GM12878 (cell line): ENCODE data around the gene CCDC159. TPM values are rescaled to one million over a fixed set of nuclear protein-coding genes. Genes with fewer than 3 reads are reported as not detected.

Source experiments
- ATAC-seq: fragments of 200-7000 bp; cut with Tn5 transposase; 3 replicates; pipeline ENCODE4 v1.9.1; 2020; ENCODE audit warnings: mild to moderate bottlenecking, moderate library complexity
- BruUV-seq: library from RNA; stranded (reverse); fragments of 400-500 nt; replicated peaks from 2 replicates; lab custom pipeline; 2021; lab: Mats Ljungman, UMichigan
- CTCF ChIA-PET: fragments of 300-600 bp; sonication (Branson Sonifier 250); formaldehyde crosslinking; extraction: SDS; loops from one replicate; lab custom pipeline; 2021; ENCODE audit warnings: inconsistent platforms; lab: Yijun Ruan, JAX
- POLR2A ChIA-PET: fragments of 350-600 bp; formaldehyde crosslinking; extraction: SDS; loops from one replicate; lab custom pipeline; 2021; ENCODE audit warnings: inconsistent platforms; lab: Charles Lee
- RAD21 ChIA-PET: fragments of 300-600 bp; sonication (Branson Sonifier 250); formaldehyde crosslinking; loops from one replicate; lab custom pipeline; 2023; ENCODE audit warnings: antibody characterized with exemption; ENCODE audit not compliant: unreplicated experiment; lab: Charles Lee
- SMC1A ChIA-PET: fragments of 300-600 bp; sonication (Branson Sonifier 250); formaldehyde crosslinking; loops from one replicate; lab custom pipeline; 2023; ENCODE audit not compliant: unreplicated experiment, uncharacterized antibody; lab: Charles Lee
- DNase-seq: peaks from one replicate; pipeline ENCODE4 v3.0.0-alpha.2; 2011; ENCODE audit warnings: low read depth, low spot score
- FAIRE-seq: peaks from 3 replicates; lab custom pipeline; 2011; peaks lifted over from hg19 to GRCh38; lab: Jason Lieb, UNC
- H2AFZ ChIP-seq: 2 replicates; pipeline ENCODE4 v1.6.0; 2011; ENCODE audit warnings: low read depth, low read length, control low read depth; ENCODE audit not compliant: control insufficient read depth
- H3K27ac ChIP-seq: 2 replicates; pipeline ENCODE4 v1.5.1; 2011; ENCODE audit warnings: control low read depth; ENCODE audit not compliant: control insufficient read depth, insufficient read depth
- H3K27me3 ChIP-seq, 2 experiments: replicated peaks in 1 of 2; 2 replicates each; pipeline versions ENCODE4 v1.6.0 to v1.6.1; 2011; ENCODE audit warnings: low read length in 1 of 2; ENCODE audit not compliant: control insufficient read depth in 2 of 2, insufficient read depth in 2 of 2
- H3K36me3 ChIP-seq, 2 experiments: 2 replicates each; pipeline ENCODE4 v1.5.1; 2011; ENCODE audit warnings: low read length in 1 of 2; ENCODE audit not compliant: control insufficient read depth in 2 of 2, insufficient read depth in 2 of 2
- H3K4me1 ChIP-seq: 2 replicates; pipeline ENCODE4 v1.6.1; 2011; ENCODE audit warnings: mild to moderate bottlenecking, low read length, moderate library complexity, mixed read lengths; ENCODE audit not compliant: control insufficient read depth, insufficient read depth
- H3K4me2 ChIP-seq: 2 replicates; pipeline ENCODE4 v1.6.0; 2011; ENCODE audit warnings: control low read depth; ENCODE audit not compliant: control insufficient read depth, insufficient read depth
- H3K4me3 ChIP-seq: fragments of 200-600 bp; sonication (generic); 2 replicates; pipeline ENCODE4 v1.5.1; 2016
- H3K79me2 ChIP-seq: 2 replicates; pipeline ENCODE4 v1.6.0; 2011; ENCODE audit warnings: low read length; ENCODE audit not compliant: control insufficient read depth, insufficient read depth
- H3K9ac ChIP-seq: 2 replicates; pipeline ENCODE4 v1.8.0; 2011; ENCODE audit warnings: low read length, control low read depth, mixed read lengths; ENCODE audit not compliant: control insufficient read depth, insufficient read depth
- H3K9me3 ChIP-seq: replicated peaks from 3 replicates; pipeline ENCODE4 v1.5.1; 2011; ENCODE audit warnings: mild to moderate bottlenecking, low read length; ENCODE audit not compliant: control insufficient read depth, insufficient read depth
- H4K20me1 ChIP-seq: 2 replicates; pipeline ENCODE4 v1.6.0; 2011; ENCODE audit not compliant: control insufficient read depth, insufficient read depth
- BCL11A ChIP-seq: IDR thresholded peaks from 2 replicates; pipeline ENCODE4 v1.6.1; 2011; ENCODE audit warnings: low read depth, low read length
- CREM ChIP-seq: IDR thresholded peaks from 2 replicates; pipeline ENCODE4 v1.6.1; 2014; ENCODE audit warnings: antibody characterized with exemption, low read depth
- EED ChIP-seq: sonication (generic); IDR thresholded peaks from 2 replicates; pipeline ENCODE4 v1.6.1; 2016; ENCODE audit warnings: antibody characterized with exemption, low read depth
- EZH2 ChIP-seq: IDR thresholded peaks from 2 replicates; pipeline ENCODE4 v1.6.1; 2012; ENCODE audit warnings: low read depth, mild to moderate bottlenecking, control low read depth, inconsistent platforms, low read length, borderline replicate concordance; ENCODE audit not compliant: control insufficient read depth
- IKZF2 ChIP-seq, 2 experiments: fragments of 450-650 bp; IDR thresholded peaks; 2 replicates each; pipeline ENCODE4 v1.6.1; 2017; ENCODE audit warnings: mild to moderate bottlenecking in 2 of 2, moderate library complexity in 2 of 2
- MTA2 ChIP-seq: fragments of 450-650 bp; IDR thresholded peaks from 2 replicates; pipeline ENCODE4 v1.6.1; 2016; ENCODE audit warnings: low read depth, mild to moderate bottlenecking, moderate library complexity
- MTA3 ChIP-seq: IDR thresholded peaks from 2 replicates; pipeline ENCODE4 v1.6.1; 2012; ENCODE audit warnings: low read length, inconsistent platforms, borderline replicate concordance
- MYB ChIP-seq: fragments of 150-350 bp; IDR thresholded peaks from 2 replicates; pipeline ENCODE4 v1.6.1; 2014; ENCODE audit warnings: mild to moderate bottlenecking, low read depth, low read length, borderline replicate concordance
- NR2C2 ChIP-seq: IDR thresholded peaks from 2 replicates; pipeline ENCODE4 v1.6.1; 2011; ENCODE audit warnings: borderline replicate concordance, low read depth; ENCODE audit not compliant: control insufficient read depth, insufficient read length
- NR2F1 ChIP-seq: fragments of 450-650 bp; conservative IDR thresholded peaks from 2 replicates; pipeline ENCODE4 v1.6.1; 2017; ENCODE audit warnings: mild to moderate bottlenecking
- PAX5 ChIP-seq: IDR thresholded peaks from 2 replicates; pipeline ENCODE4 v1.6.1; 2011; ENCODE audit warnings: low read depth, low read length, borderline replicate concordance
- POLR2A ChIP-seq: IDR thresholded peaks from 2 replicates; pipeline ENCODE4 v1.6.1; 2011; ENCODE audit warnings: low read depth, mild to moderate bottlenecking, low read length
- SMAD1 ChIP-seq: fragments of 450-650 bp; IDR thresholded peaks from 2 replicates; pipeline ENCODE4 v1.6.1; 2018; ENCODE audit warnings: mild to moderate bottlenecking, low read depth; ENCODE audit not compliant: partially characterized antibody
- SPI1 ChIP-seq: IDR thresholded peaks from 2 replicates; pipeline ENCODE4 v1.6.1; 2011; ENCODE audit warnings: low read depth, mild to moderate bottlenecking, low read length, moderate library complexity, borderline replicate concordance; ENCODE audit not compliant: insufficient read depth
- STAT3 ChIP-seq: IDR thresholded peaks from 2 replicates; pipeline ENCODE4 v1.6.1; 2011; ENCODE audit warnings: low read depth, low read length, improper control_type of control experiment
- SUZ12 ChIP-seq: fragments of 200-600 bp; sonication (generic); IDR thresholded peaks from one replicate; pipeline ENCODE4 v1.6.1; 2018; ENCODE audit warnings: antibody characterized with exemption, mild to moderate bottlenecking; ENCODE audit not compliant: unreplicated experiment
- ZNF24 ChIP-seq: fragments of 450-650 bp; IDR thresholded peaks from 2 replicates; pipeline ENCODE4 v1.6.1; 2017; ENCODE audit warnings: antibody characterized with exemption, mild to moderate bottlenecking
- ZZZ3 ChIP-seq: IDR thresholded peaks from 2 replicates; pipeline ENCODE4 v1.6.1; 2011; ENCODE audit warnings: low read depth; ENCODE audit not compliant: control insufficient read depth, insufficient read length
- WGBS: methylation state at CpG from one replicate; pipeline ENCODE4 v1.1.6; 2016; ENCODE audit warnings: low lambda C conversion rate; ENCODE audit not compliant: insufficient replicate concordance, insufficient coverage; ENCODE audit errors: missing lambda C conversion rate; 5-methylcytosine and 5-hydroxymethylcytosine counted together
- in situ Hi-C: fragments of 300-500 bp; cut with MboI; formaldehyde crosslinking; loops from 9 replicates; pipeline ENCODE4 v1.14.3; 2018; ENCODE audit warnings: mixed read lengths
- intact Hi-C: fragments of 100-400 bp; cut with micrococcal nuclease; formaldehyde crosslinking; loops from one replicate; pipeline ENCODE4 v1.14.2; 2022; ENCODE audit not compliant: unreplicated experiment
- polyA plus RNA-seq, 11 experiments: library from polyadenylated mRNA; depleted of rRNA in 4 of 11; unstranded in 6 of 11; stranded (reverse) in 5 of 11; fragments of >200 nt; fragmentation: Nextera tagmentation in 4 of 11; fragmentation: Illumina TruSeq in 1 of 11; extraction: Ambion mirVana in 4 of 11; extraction: Trizol in 1 of 11; gene quantifications; 1 replicate in 1 of 11; 2 replicates in 10 of 11; pipeline versions ENCODE4 v1.2.1 to v1.2.3, GENCODE V29; 2011 to 2016; ENCODE audit warnings: inconsistent platforms in 2 of 11, missing spikeins in 2 of 11, low read depth in 1 of 11
- total RNA-seq, 4 experiments: library from RNA; depleted of rRNA in 3 of 4; stranded (reverse); fragments of >200 nt in 3 of 4; fragmentation: Illumina TruSeq in 1 of 4; extraction: Trizol in 1 of 4; gene quantifications; 2 replicates each; pipeline versions ENCODE4 v1.2.1 to v1.2.3, GENCODE V29; 2013 to 2021
- TF ChIP-seq, protein P1 (sequence below): IDR thresholded peaks from 2 replicates; pipeline ENCODE4 v1.6.1; 2011; ENCODE audit warnings: borderline replicate concordance, low read depth, mild to moderate bottlenecking, moderate library complexity, low read length; ENCODE audit not compliant: insufficient read depth, poor library complexity, severe bottlenecking

Gene CCDC159
- total and polyA plus RNA-seq, 10 of the 15 experiments (the other 5 are each of a cell fraction or from before 2014, with no cell fraction given), result 0.61 to 14.7 (median 10.1) TPM

DNA sequence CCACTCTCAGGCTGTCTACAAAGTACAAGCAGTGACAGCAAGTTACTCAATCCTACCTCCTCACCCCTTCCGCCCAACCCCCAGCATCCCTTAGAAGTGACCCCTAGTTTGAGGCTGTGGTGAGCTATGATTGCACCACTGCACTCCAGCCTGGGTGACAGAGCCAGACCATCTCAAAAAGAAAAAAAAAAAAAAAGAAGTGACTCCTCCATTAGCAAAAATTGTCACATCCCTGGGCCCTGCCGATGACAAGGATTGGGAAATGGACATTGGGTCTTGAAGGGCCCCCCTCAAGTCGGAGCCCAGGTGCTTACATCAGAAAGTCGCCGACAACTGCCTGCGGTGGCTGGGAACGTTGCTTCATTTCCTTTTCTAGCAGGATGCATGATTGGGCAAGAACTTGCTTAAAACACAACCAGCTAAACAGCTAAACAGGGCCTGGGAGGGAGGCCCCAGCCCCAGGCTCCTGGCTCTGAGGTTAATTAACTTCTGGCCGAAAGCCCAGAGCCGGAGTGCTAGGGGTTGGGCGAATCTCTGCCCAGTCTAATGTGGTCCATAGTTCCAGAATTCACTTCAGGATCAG is 22.1 kb upstream of the CCDC159 start (continued):
- TF ChIP-seq BCL11A (peak; percentile 16; the same call in 1 of the 2 replicates), NR2C2 (no peak), CREM (peak; percentile 56; the same call in 1 of the 2 replicates), NR2F1 (no peak), MYB (no peak), MTA3 (no peak), POLR2A (peak; percentile 56; the same call in 1 of the 2 replicates)

DNA sequence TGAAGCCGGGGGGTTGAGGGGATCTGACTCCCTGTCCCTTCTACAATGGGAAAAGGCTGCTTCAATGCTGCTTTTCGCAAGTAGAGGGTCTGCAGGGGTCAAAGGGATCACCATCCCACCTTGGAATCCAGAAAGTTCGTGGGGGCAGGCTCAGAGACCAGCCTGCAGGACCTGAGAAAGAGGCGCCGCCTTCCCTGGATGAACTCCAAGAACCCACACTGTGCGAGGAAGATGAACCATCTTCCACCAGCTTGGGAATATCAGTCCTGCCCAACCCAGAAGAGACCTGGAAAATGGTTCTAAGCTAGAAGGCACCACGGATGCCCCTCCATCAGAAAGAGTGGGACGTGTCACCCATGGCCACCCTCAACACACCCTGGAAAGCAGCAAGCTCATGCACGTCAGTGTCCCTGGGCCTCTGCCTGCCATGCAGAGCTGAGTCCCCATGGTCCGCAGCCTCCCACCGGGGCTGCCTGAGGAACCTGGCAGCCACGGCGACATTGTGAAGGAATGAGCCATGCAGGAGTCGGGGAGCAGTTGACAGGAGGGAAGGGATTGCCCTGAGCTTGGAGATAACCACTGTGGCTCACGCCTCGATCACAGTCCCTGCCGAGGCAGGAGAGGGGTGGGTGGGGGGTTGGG is 21.4 kb upstream of the CCDC159 start:
- ATAC-seq, result no peak
- RAD21 ChIA-PET, result interaction anchor here (0.6 to 1.3 kb wide), 4 partner anchors 9 to 50 kb away, joined by 3 to 4 read pairs (median 4); partner anchors contain the start of genes CCDC159, RAB3D, SWSAP1 and TMEM205
- Histone ChIP-seq H3K27ac (peak overlapping the region; percentile 88), H3K27me3 (no peaks in the 10 kb centered on the region), H3K9ac (peak overlapping the region; percentile 39; the same call in 1 of the 2 replicates), H3K36me3 (peaks cover 0 to 5% of the 10 kb centered on the region in 2 experiments; a peak in 2 of 4 replicates), H3K9me3 (no peaks in the 10 kb centered on the region), H3K79me2 (no peaks in the 10 kb centered on the region), H2AFZ (peak overlapping the region; percentile 16; the same call in 1 of the 2 replicates), H3K4me3 (no peak overlapping the region), H4K20me1 (no peaks in the 10 kb centered on the region), H3K4me1 (peaks cover 40% of the 10 kb centered on the region), H3K4me2 (peak overlapping the region; percentile 81)
- POLR2A ChIA-PET, result interaction anchor here (1.0 to 4.2 kb wide), 4 partner anchors 15 to 50 kb away, joined by 3 to 23 read pairs (median 6); partner anchors contain the start of genes CCDC159, RAB3D and TMEM205
- BruUV-seq, result no TSS peak
- DNase-seq, result no peak
- in situ Hi-C loops, result no loop called here
- FAIRE-seq, result no peak
- intact Hi-C loops, result no loop called here
- TF ChIP-seq EED (no peak), ZZZ3 (no peak), PAX5 (no peak), EZH2 (no peak), SMAD1 (no peak), SUZ12 (no peak), STAT3 (no peak), ZNF24 (no peak), SPI1 (no peak), MTA2 (no peak), IKZF2 (IDR thresholded peaks at IDR 0.05) (no peak)
- TF ChIP-seq, protein P1, sequence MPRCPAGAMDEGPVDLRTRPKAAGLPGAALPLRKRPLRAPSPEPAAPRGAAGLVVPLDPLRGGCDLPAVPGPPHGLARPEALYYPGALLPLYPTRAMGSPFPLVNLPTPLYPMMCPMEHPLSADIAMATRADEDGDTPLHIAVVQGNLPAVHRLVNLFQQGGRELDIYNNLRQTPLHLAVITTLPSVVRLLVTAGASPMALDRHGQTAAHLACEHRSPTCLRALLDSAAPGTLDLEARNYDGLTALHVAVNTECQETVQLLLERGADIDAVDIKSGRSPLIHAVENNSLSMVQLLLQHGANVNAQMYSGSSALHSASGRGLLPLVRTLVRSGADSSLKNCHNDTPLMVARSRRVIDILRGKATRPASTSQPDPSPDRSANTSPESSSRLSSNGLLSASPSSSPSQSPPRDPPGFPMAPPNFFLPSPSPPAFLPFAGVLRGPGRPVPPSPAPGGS, result no peak
- CTCF ChIA-PET, result interaction anchor here (0.8 to 2.0 kb wide), 9 partner anchors 9 to 235 kb away, joined by 3 to 8 read pairs (median 3); partner anchors contain the start of genes CCDC159, RAB3D, TMEM205 and TSPAN16
- SMC1A ChIA-PET, result interaction anchor here (1.1 to 2.0 kb wide), 3 partner anchors 14 to 22 kb away, joined by 3 to 7 read pairs (median 4); partner anchors contain the start of genes CCDC159, RAB3D and TMEM205
- WGBS, result 88% methylated on average over 17 of the region's 17 CpGs
